Keratinocyte (primary cell): ENCODE results near the gene CHTOP. TPM values are rescaled to one million over a fixed set of nuclear protein-coding genes. Genes with fewer than 3 reads are reported as not detected.

Experiments used
- DNase-seq: peaks from one replicate; pipeline ENCODE4 v3.0.0-alpha.2; 2011; ENCODE audit warnings: low read depth, missing footprints, low spot score
- FAIRE-seq: peaks from 2 replicates; lab custom pipeline; 2011; peaks lifted over from hg19 to GRCh38; lab: Jason Lieb, UNC
- H2AFZ ChIP-seq: 2 replicates; pipeline ENCODE4 v1.6.0; 2012; ENCODE audit warnings: low read length, control low read depth, inconsistent platforms; ENCODE audit not compliant: control insufficient read depth
- H3K27ac ChIP-seq: 2 replicates; pipeline ENCODE4 v1.5.1; 2011; ENCODE audit warnings: low read length; ENCODE audit not compliant: control insufficient read depth, insufficient read depth
- H3K27me3 ChIP-seq: 3 replicates; pipeline ENCODE4 v1.6.0; 2011; ENCODE audit warnings: low read length; ENCODE audit not compliant: control insufficient read depth, insufficient read depth; ENCODE audit errors: extremely low read depth
- H3K36me3 ChIP-seq, 2 experiments: 2 replicates in 1 of 2; 3 replicates in 1 of 2; pipeline ENCODE4 v1.5.1; 2011; ENCODE audit warnings: low read length in 2 of 2, mild to moderate bottlenecking in 1 of 2; ENCODE audit not compliant: control insufficient read depth in 2 of 2, insufficient read depth in 2 of 2; ENCODE audit errors: extremely low read depth in 1 of 2
- H3K4me1 ChIP-seq: 3 replicates; pipeline ENCODE4 v1.5.1; 2011; ENCODE audit warnings: low read length; ENCODE audit not compliant: control insufficient read depth, insufficient read depth; ENCODE audit errors: extremely low read depth
- H3K4me2 ChIP-seq: 3 replicates; pipeline ENCODE4 v1.6.0; 2011; ENCODE audit warnings: low read depth, low read length; ENCODE audit not compliant: control insufficient read depth, insufficient read depth; ENCODE audit errors: extremely low read depth
- H3K4me3 ChIP-seq, 3 experiments: fragments of 200-600 bp in 1 of 3; sonication (generic) in 1 of 3; 2 replicates in 2 of 3; 3 replicates in 1 of 3; pipeline ENCODE4 v1.5.1; 2011 to 2016; ENCODE audit warnings: low read length in 3 of 3, mild to moderate bottlenecking in 3 of 3, control low read depth in 2 of 3, inconsistent platforms in 1 of 3, low read depth in 1 of 3, mixed read lengths in 1 of 3, mixed run types in 1 of 3, moderate library complexity in 1 of 3; ENCODE audit not compliant: control insufficient read depth in 2 of 3, insufficient read depth in 2 of 3; ENCODE audit errors: extremely low read depth in 1 of 3
- H3K79me2 ChIP-seq: 2 replicates; pipeline ENCODE4 v1.6.0; 2012; ENCODE audit warnings: low read length; ENCODE audit not compliant: control insufficient read depth, insufficient read depth
- H3K9ac ChIP-seq: 3 replicates; pipeline ENCODE4 v1.6.0; 2011; ENCODE audit warnings: low read length; ENCODE audit not compliant: control insufficient read depth, insufficient read depth; ENCODE audit errors: extremely low read depth
- H3K9me1 ChIP-seq: 3 replicates; pipeline ENCODE4 v1.6.0; 2011; ENCODE audit warnings: low read length; ENCODE audit not compliant: control insufficient read depth, insufficient read depth; ENCODE audit errors: extremely low read depth
- H3K9me3 ChIP-seq: 2 replicates; pipeline ENCODE4 v1.5.1; 2012; ENCODE audit warnings: low read depth, low read length; ENCODE audit not compliant: control insufficient read depth
- H4K20me1 ChIP-seq: 3 replicates; pipeline ENCODE4 v1.6.0; 2011; ENCODE audit warnings: low read length; ENCODE audit not compliant: control insufficient read depth, insufficient read depth; ENCODE audit errors: extremely low read depth
- EZH2 ChIP-seq: IDR thresholded peaks from one replicate; pipeline ENCODE4 v1.6.1; 2012; ENCODE audit warnings: inconsistent platforms, mild to moderate bottlenecking, low read length, moderate library complexity
- dilution Hi-C: fragments of 300-500 bp; cut with MboI; formaldehyde crosslinking; loops from one replicate; pipeline ENCODE4 v1.7.0; 2020; ENCODE audit warnings: low sequenced_read_pairs; ENCODE audit not compliant: extremely low pct_ligation_motif_present
- polyA plus RNA-seq, 5 experiments: library from polyadenylated mRNA; depleted of rRNA in 3 of 5; stranded (reverse) in 3 of 5; stranded (forward) in 1 of 5; unstranded in 1 of 5; fragments of >200 nt; gene quantifications; 1 replicate in 1 of 5; 2 replicates in 3 of 5; 3 replicates in 1 of 5; pipeline versions ENCODE4 v1.2.1 to v1.2.3, GENCODE V29; 2011 to 2012; ENCODE audit warnings: missing spikeins in 2 of 5, low read depth in 1 of 5, low replicate concordance in 1 of 5
- TF ChIP-seq, protein P1 (sequence below), 3 experiments: IDR thresholded peaks in 1 of 3; conservative IDR thresholded peaks in 1 of 3; optimal IDR thresholded peaks in 1 of 3; 2 replicates in 2 of 3; 3 replicates in 1 of 3; pipeline versions ENCODE3 to v1.5.1; 2011; ENCODE audit warnings: low read length in 3 of 3, mild to moderate bottlenecking in 3 of 3, moderate library complexity in 2 of 3, control low read depth in 1 of 3, inconsistent platforms in 1 of 3; ENCODE audit not compliant: insufficient read depth in 2 of 3; ENCODE audit errors: extremely low read depth in 1 of 3

CHTOP gene
- polyA plus RNA-seq, 1 donor (not counting 4 experiments of a cell fraction or from before 2014, with no cell fraction given), result 68.6 TPM

DNA sequence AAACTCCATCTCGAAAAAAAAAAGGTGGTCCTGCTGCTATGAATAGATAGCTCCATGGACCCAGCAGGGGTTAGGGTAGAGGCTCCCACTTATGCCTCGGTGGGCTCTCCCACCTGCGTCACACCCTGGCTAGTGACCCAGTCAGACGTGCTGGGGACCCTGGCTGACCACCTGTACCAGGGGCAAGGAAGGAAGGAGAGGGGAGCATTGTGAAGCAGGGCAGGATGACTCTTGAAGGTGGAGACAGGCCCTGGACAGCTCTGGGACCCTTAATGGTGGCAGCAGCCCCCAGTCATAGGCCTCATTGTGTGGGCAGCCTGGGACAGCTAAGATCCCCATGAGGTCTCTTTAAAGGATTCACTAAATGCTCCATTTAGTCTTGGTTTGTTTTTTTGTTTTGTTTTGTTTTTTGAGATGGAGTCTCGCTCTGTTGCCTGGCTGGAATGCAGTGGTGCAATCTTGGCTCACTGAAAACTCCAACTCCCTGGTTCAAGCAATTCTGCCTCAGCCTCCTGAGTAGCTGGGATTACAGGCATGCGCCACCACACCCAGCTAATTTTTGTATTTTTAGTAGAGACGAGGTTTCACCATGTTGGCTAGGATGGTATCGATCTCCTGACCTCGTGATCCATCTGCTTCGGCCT is 14.3 kb downstream of the CHTOP start:
- Histone ChIP-seq H3K9me1 (no peaks in the 10 kb centered on the region), H3K36me3 (peaks cover 11 to 20% of the 10 kb centered on the region in 2 experiments), H3K9ac (no peak overlapping the region), H3K27ac (no peak overlapping the region), H2AFZ (no peak overlapping the region), H3K79me2 (peaks cover 1% of the 10 kb centered on the region), H3K27me3 (no peaks in the 10 kb centered on the region), H3K4me1 (peaks cover 7% of the 10 kb centered on the region), H4K20me1 (no peaks in the 10 kb centered on the region), H3K9me3 (no peaks in the 10 kb centered on the region), H3K4me2 (no peak overlapping the region), H3K4me3 (no peak overlapping the region)
- DNase-seq (no peak), FAIRE-seq (no peak)
- dilution Hi-C loops, result no loop called here
- no peak for TF ChIP-seq EZH2
- TF ChIP-seq, protein P1, sequence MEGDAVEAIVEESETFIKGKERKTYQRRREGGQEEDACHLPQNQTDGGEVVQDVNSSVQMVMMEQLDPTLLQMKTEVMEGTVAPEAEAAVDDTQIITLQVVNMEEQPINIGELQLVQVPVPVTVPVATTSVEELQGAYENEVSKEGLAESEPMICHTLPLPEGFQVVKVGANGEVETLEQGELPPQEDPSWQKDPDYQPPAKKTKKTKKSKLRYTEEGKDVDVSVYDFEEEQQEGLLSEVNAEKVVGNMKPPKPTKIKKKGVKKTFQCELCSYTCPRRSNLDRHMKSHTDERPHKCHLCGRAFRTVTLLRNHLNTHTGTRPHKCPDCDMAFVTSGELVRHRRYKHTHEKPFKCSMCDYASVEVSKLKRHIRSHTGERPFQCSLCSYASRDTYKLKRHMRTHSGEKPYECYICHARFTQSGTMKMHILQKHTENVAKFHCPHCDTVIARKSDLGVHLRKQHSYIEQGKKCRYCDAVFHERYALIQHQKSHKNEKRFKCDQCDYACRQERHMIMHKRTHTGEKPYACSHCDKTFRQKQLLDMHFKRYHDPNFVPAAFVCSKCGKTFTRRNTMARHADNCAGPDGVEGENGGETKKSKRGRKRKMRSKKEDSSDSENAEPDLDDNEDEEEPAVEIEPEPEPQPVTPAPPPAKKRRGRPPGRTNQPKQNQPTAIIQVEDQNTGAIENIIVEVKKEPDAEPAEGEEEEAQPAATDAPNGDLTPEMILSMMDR (optimal IDR thresholded peaks at IDR 0.05 in 1 of 3, IDR thresholded peaks at IDR 0.05 in 1 of 3, conservative IDR thresholded peaks at IDR 0.05 in 1 of 3; ENCODE audit: extremely low read depth in 1 of 3, insufficient read depth in 2 of 3, low read length in 3 of 3), result no peak

DNA sequence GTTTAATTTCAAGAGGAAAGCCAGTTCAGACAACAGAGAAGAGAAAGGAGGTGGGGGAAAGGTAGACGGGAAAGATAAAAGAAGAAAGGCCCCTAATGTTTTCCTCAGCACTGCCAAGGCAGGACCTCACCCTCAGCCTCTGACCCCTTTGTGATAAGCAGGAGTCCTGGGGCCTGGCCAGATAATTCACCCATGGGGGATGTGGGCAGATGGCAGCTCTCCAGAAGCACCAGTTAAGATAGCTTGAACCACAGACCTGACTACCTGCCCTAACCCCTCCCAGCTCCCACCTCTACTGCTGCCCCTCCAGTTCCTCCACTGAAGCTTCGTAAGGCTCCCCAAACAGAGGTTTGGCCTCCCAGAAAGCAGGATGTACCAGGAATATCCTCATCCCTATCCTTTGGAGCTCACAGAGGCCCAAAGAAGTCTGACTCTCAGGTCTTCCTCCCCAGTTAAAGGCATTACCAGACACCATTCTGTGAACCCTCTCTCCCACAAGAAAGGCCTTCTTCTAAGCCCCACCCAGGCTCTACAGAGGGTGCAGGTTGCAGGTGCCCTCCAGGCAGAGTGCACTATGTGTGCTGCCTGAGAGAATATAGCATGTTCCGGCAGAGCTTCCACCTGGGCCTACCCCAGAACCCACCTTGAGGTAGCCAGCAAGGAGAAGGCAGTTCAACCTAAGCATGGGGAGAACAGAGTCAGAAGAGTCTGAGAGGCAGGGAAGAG is 15.4 kb downstream of the CHTOP start:
- Histone ChIP-seq H4K20me1 (no peaks in the 10 kb centered on the region), H3K9me3 (no peaks in the 10 kb centered on the region), H3K27ac (no peak overlapping the region), H3K4me1 (peaks cover 8% of the 10 kb centered on the region), H2AFZ (no peak overlapping the region), H3K27me3 (no peaks in the 10 kb centered on the region), H3K9me1 (no peaks in the 10 kb centered on the region), H3K4me3 (no peak overlapping the region), H3K4me2 (no peak overlapping the region), H3K9ac (no peak overlapping the region), H3K36me3 (peaks cover 3 to 18% of the 10 kb centered on the region in 2 experiments), H3K79me2 (no peaks in the 10 kb centered on the region)
- TF ChIP-seq EZH2, result no peak
- TF ChIP-seq, protein P1 (optimal IDR thresholded peaks at IDR 0.05 in 1 of 3, IDR thresholded peaks at IDR 0.05 in 1 of 3, conservative IDR thresholded peaks at IDR 0.05 in 1 of 3; ENCODE audit: extremely low read depth in 1 of 3, insufficient read depth in 2 of 3, low read length in 3 of 3), result no peak
- dilution Hi-C loops, result no loop called here
- FAIRE-seq, result no peak
- no peak for DNase-seq
